ENCODE measurements around the gene HACL1.

GRCh38 chr3:15581471-15582394, 19.6 kb downstream of the HACL1 start:
- TF ChIP-seq CTCF (optimal IDR thresholded peaks at IDR 0.05 in 1 of 3, IDR thresholded peaks at IDR 0.05 in 1 of 3, conservative IDR thresholded peaks at IDR 0.05 in 1 of 3; ENCODE audit: extremely low read depth in 1 of 3, insufficient read depth in 2 of 3, low read length in 3 of 3): no peak
- no peak for TF ChIP-seq EZH2 (IDR thresholded peaks at IDR 0.05; ENCODE audit: low read length)
